Common myeloid progenitor, CD34-positive (primary cell): ENCODE measurements around the gene RASD2.

Source experiments
- CTCF ChIA-PET: fragments of 350-600 bp; sonication (Branson Sonifier 250); formaldehyde crosslinking; loops from one replicate; lab custom pipeline; 2021; ENCODE audit warnings: antibody characterized with exemption; lab: Charles Lee
- POLR2A ChIA-PET: fragments of 350-600 bp; sonication (Branson Sonifier 250); formaldehyde crosslinking; loops from one replicate; lab custom pipeline; 2021; ENCODE audit warnings: antibody characterized with exemption; lab: Charles Lee
- DNase-seq, 3 donors: peaks; one replicate each; pipeline versions ENCODE4 v3.0.0 to v3.0.0-alpha.2; 2013
- H3K27ac ChIP-seq, 2 experiments: 1 replicate in 1 of 2; 2 replicates in 1 of 2; pipeline ENCODE4 v1.7.0; 2013; ENCODE audit warnings: inconsistent platforms in 2 of 2, low read length in 2 of 2, mild to moderate bottlenecking in 2 of 2, low read depth in 1 of 2, moderate library complexity in 1 of 2; ENCODE audit not compliant: severe bottlenecking in 2 of 2, insufficient read depth in 1 of 2, poor library complexity in 1 of 2
- H3K27me3 ChIP-seq, 5 experiments: replicated peaks in 2 of 5; 1 replicate in 3 of 5; 2 replicates in 2 of 5; pipeline versions ENCODE4 v1.6.1 to v1.7.0; 2013; ENCODE audit warnings: low read length in 4 of 5, mild to moderate bottlenecking in 2 of 5, moderate library complexity in 2 of 5, inconsistent platforms in 1 of 5; ENCODE audit not compliant: insufficient read depth in 5 of 5, control insufficient read depth in 4 of 5
- H3K36me3 ChIP-seq, 4 experiments: 1 replicate in 2 of 4; 2 replicates in 2 of 4; pipeline versions ENCODE4 v1.6.1 to v1.7.0; 2013; ENCODE audit warnings: low read length in 3 of 4, control low read depth in 1 of 4, mild to moderate bottlenecking in 1 of 4; ENCODE audit not compliant: control insufficient read depth in 4 of 4, insufficient read depth in 4 of 4
- H3K4me1 ChIP-seq, 4 experiments: 1 replicate in 3 of 4; 2 replicates in 1 of 4; pipeline versions ENCODE4 v1.6.1 to v1.7.1; 2013; ENCODE audit warnings: low read length in 3 of 4, mild to moderate bottlenecking in 3 of 4, control low read depth in 1 of 4, inconsistent platforms in 1 of 4, moderate library complexity in 1 of 4; ENCODE audit not compliant: control insufficient read depth in 4 of 4, insufficient read depth in 4 of 4; ENCODE audit errors: control extremely low read depth in 1 of 4
- H3K4me3 ChIP-seq, 7 experiments: 1 replicate in 4 of 7; 2 replicates in 3 of 7; pipeline versions ENCODE4 v1.5.1 to v1.7.0; 2013; ENCODE audit warnings: mild to moderate bottlenecking in 7 of 7, low read length in 6 of 7, moderate library complexity in 6 of 7, inconsistent platforms in 2 of 7, low read depth in 2 of 7, control low read depth in 1 of 7; ENCODE audit not compliant: insufficient read depth in 4 of 7, control insufficient read depth in 1 of 7; ENCODE audit errors: extremely low read depth in 1 of 7
- H3K9me3 ChIP-seq, 5 experiments: 1 replicate in 4 of 5; 2 replicates in 1 of 5; pipeline versions ENCODE4 v1.6.1 to v1.7.1; 2013; ENCODE audit warnings: low read length in 4 of 5, mild to moderate bottlenecking in 2 of 5, inconsistent platforms in 1 of 5, low read depth in 1 of 5, moderate library complexity in 1 of 5; ENCODE audit not compliant: control insufficient read depth in 4 of 5, insufficient read depth in 2 of 5; ENCODE audit errors: control extremely low read depth in 1 of 5
- WGBS: methylation state at CpG from one replicate; pipeline ENCODE4 v1.1.5; 2013; ENCODE audit not compliant: insufficient coverage; 5-methylcytosine and 5-hydroxymethylcytosine counted together

Gene RASD2

DNA sequence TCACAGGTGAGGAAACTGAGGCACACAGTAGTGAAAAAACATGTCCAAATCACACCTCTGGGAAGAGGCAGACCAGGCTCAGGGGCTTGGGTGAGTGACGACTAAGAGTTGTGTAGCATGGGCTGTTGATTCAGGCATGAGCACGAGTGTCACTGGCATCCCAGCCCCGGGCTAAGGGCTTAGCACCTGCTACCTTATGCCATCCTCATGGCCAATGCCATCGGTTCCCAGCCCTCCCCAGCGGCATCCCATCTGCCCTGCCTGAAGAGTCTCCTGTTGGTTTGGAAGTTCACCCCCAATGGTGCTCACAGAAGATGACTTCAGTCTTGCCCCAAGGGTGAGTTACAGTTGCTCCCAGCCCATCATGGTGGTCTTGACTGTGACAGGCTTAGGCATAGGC is 54.1 kb downstream of the RASD2 start:
- 97% methylated on average over 5 of the region's 5 CpGs for WGBS
- ChIA-PET POLR2A (no interaction called here), CTCF (no interaction called here)
- H3K27ac ChIP-seq, result no peak overlapping the region
- H3K27me3 ChIP-seq, result no peaks in the 10 kb centered on the region
- no peaks in the 10 kb centered on the region for H3K9me3 ChIP-seq
- H3K4me3 ChIP-seq, result no peak overlapping the region
- no peak for DNase-seq
- H3K36me3 ChIP-seq, result no peaks in the 10 kb centered on the region
- H3K4me1 ChIP-seq, result peaks cover 0 to 5% (median 2%) of the 10 kb centered on the region in 4 experiments

DNA sequence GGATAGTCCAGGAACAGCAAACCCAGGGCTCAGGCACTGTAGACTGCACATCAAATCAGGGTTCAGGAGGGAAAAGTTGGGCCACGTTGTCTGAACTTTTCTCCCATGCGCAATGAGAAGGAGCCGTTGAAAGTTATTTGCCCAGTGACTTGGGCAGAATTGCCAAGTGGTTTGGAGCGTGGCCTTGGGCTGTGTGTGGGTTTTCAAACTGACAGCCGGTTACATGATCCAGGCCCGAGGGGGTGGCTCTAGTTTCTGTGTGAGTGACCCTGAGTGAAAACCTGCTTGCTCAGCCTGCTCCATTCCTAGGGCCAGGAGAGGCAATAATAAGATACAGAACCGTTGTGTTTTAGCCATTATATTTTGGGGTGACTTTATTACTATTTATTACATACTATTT is 56.2 kb downstream of the RASD2 start:
- Histone ChIP-seq H3K9me3 (no peaks in the 10 kb centered on the region), H3K4me1 (peaks cover 3 to 13% (median 9%) of the 10 kb centered on the region in 4 experiments), H3K27me3 (no peaks in the 10 kb centered on the region), H3K4me3 (no peak overlapping the region), H3K27ac (no peak overlapping the region), H3K36me3 (no peaks in the 10 kb centered on the region)
- POLR2A ChIA-PET, result no interaction called here
- 94% methylated on average over 5 of the region's 7 CpGs for WGBS
- no peak for DNase-seq
- CTCF ChIA-PET, result no interaction called here

DNA sequence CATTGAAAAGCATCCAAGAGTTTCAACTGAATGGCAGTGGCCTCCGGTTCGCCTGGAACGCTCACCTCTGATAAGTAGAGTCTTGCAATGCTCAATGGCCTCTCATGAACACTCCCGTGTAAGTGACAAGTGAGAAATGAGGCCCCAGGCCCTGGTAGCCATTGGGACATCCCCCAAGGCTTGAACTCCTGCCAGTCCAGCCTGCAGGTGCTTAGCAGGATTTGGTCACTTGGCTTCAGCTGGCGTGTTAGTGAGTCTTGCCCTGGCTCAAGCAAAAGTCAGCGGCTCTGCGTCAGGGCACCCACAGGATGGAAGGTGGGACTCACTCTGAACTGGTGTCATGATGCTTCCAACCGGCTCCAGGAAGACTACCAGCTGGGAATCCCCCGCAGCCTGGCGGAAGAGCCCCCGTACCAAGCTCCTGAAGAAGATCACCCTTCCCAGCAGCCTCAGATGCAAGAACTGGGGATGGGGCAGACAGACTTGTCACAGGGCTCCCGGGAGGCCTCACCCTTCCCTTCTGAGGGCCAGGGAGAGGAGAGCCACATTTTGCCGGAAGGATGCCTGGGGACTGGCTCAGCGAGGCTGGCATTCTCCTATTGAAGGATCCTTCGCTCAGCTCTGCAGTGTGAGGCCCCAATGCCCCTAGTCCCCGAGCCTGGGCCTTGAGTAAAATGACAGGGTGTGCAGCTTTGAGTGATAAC is 57.2 kb downstream of the RASD2 start:
- no peak overlapping the region for H3K4me3 ChIP-seq
- 97% methylated on average over 12 of the region's 16 CpGs for WGBS
- ChIA-PET CTCF (interaction anchor here (0.7 kb wide), 2 partner anchors 14 to 118 kb away, joined by 3 read pairs; no protein-coding TSS in a partner anchor), POLR2A (no interaction called here)
- DNase-seq, result no peak
- no peaks in the 10 kb centered on the region for H3K27me3 ChIP-seq
- no peak overlapping the region for H3K27ac ChIP-seq
- H3K4me1 ChIP-seq, result peaks cover 6 to 20% (median 13%) of the 10 kb centered on the region in 4 experiments
- no peaks in the 10 kb centered on the region for H3K9me3 ChIP-seq
- H3K36me3 ChIP-seq, result no peaks in the 10 kb centered on the region

DNA sequence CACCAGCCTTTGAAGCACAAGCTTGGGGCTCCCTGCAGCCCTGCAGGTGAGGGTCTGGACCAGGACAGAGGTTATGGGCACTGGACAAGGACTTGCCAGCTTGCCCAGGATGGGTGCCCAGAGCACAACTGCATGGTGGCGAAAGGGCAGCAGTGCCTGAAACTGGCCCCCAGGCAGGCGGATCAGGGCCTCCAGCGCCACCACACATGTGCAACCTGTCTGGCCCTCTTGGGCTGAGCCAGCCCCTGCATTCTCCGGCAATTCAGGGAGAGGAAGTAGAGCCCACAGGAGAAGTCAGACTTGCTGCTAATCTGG is 57.7 kb downstream of the RASD2 start:
- Histone ChIP-seq H3K9me3 (no peaks in the 10 kb centered on the region), H3K36me3 (no peaks in the 10 kb centered on the region), H3K4me1 (peaks cover 6 to 23% (median 13%) of the 10 kb centered on the region in 4 experiments), H3K27ac (no peak overlapping the region), H3K4me3 (no peak overlapping the region), H3K27me3 (no peaks in the 10 kb centered on the region)
- DNase-seq, result no peak
- ChIA-PET CTCF (interaction anchor here (0.7 kb wide), 1 partner anchor 119 kb away, joined by 3 read pairs; no protein-coding TSS in a partner anchor), POLR2A (no interaction called here)
- WGBS, result 93% methylated on average over 4 of the region's 4 CpGs

DNA sequence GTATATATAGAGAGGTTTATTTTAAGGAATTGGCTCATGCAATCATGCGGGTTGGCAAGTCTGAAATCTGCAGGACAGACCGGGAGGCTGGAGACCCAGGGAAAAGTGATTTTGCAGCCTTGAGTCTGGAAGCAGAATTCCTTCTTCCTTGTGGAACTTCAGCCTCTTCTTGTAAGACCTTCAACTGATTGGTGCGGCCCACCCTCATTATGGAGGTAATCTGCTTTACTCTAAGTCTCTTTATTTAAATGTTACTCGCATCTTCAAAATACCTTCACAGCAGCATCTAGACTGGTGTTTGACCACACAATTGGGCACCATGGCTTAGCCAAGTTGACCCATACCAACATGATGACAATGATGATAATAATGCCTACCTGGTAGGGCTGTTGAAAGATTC is 58.7 kb downstream of the RASD2 start:
- peaks cover 6 to 32% (median 15%) of the 10 kb centered on the region in 4 experiments for H3K4me1 ChIP-seq
- H3K4me3 ChIP-seq, result no peak overlapping the region
- H3K9me3 ChIP-seq, result no peaks in the 10 kb centered on the region
- ChIA-PET POLR2A (no interaction called here), CTCF (interaction anchor here (1.2 to 1.3 kb wide), 3 partner anchors 12 to 16 kb away, joined by 3 to 4 read pairs (median 4); no protein-coding TSS in a partner anchor)
- DNase-seq, result no peak
- H3K27me3 ChIP-seq, result no peaks in the 10 kb centered on the region
- no peaks in the 10 kb centered on the region for H3K36me3 ChIP-seq
- 96% methylated on average over 3 of the region's 4 CpGs for WGBS
- no peak overlapping the region for H3K27ac ChIP-seq

DNA sequence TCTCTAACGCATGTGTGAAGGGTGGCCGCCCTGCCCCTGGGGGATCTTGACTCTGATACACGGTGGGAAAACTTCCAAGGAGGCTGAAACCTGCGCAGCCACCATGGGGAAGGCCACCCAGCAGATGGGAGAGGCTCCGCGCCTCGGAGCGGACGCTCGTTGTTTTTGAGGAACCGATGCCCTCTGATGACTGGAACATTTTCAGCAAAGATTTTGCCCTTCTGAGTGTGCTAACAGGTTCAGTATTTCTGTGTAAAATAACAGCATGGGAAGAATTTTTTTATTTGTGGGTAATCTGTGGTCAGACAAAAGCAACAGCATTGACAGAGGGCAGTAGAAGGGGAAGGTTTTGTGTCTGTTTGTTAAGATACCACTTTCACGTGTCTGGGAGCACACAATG is 59.8 kb downstream of the RASD2 start:
- Histone ChIP-seq H3K4me3 (peak overlapping the region in 1 of 7 experiments; percentile 24), H3K27ac (no peak overlapping the region), H3K9me3 (no peaks in the 10 kb centered on the region), H3K4me1 (peaks cover 6 to 39% (median 21%) of the 10 kb centered on the region in 4 experiments), H3K36me3 (no peaks in the 10 kb centered on the region), H3K27me3 (no peaks in the 10 kb centered on the region)
- peak; percentile 33 to 83 (median 67) for DNase-seq
- CTCF ChIA-PET, result interaction anchor here (1.0 to 1.3 kb wide), 4 partner anchors 11 to 27 kb away, joined by 3 to 4 read pairs (median 4); no protein-coding TSS in a partner anchor
- 27% methylated on average over 9 of the region's 12 CpGs for WGBS
- POLR2A ChIA-PET, result interaction anchor here (1.1 kb wide), 1 partner anchor 9 kb away, joined by 3 read pairs; no protein-coding TSS in a partner anchor

DNA sequence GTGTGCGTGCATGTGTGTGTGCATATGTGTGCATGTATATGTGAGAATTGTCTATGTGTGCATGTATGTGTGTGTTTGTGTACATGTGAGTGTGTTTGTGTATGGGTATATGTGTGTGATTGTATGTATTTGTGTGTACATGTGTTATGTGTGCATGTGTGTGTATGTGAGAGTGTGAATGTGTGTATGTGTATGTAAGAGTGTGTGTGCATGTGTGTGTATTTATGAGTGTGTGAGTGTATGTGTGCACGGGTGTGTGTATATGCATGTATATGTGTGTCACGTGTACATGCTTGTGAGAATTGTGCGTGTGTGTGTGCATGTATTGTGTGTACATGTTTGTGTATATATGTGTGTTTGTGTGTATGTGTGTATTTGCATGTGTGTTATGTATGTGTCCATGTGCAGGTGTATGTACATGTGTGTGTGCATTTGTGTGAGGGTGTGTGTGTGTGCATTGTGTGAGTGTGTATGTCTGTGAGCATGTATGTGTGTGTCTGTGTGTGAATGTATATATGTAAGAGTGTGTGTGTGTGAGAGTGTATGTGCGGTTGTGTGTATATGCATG is 60.5 kb downstream of the RASD2 start:
- H3K27me3 ChIP-seq, result peaks cover 0 to 4% (median 0%) of the 10 kb centered on the region in 5 experiments
- H3K27ac ChIP-seq, result no peak overlapping the region
- no peak overlapping the region for H3K4me3 ChIP-seq
- WGBS, result 95% methylated on average over 4 of the region's 5 CpGs
- DNase-seq, result peak in 1 of 3 donors; percentile 46
- no peaks in the 10 kb centered on the region for H3K36me3 ChIP-seq
- no peaks in the 10 kb centered on the region for H3K9me3 ChIP-seq
- POLR2A ChIA-PET, result interaction anchor here (1.1 kb wide), 1 partner anchor 9 kb away, joined by 3 read pairs; no protein-coding TSS in a partner anchor
- H3K4me1 ChIP-seq, result peaks cover 6 to 44% (median 21%) of the 10 kb centered on the region in 4 experiments
- CTCF ChIA-PET, result no interaction called here
